ENCODE data around the gene CYP2C18.
"Not testable (repeated sequence)": the region's sequence is repeated elsewhere in the genome, so short reads cannot be mapped to it uniquely, and the experiment has no call there.

Gene CYP2C18

GRCh38 chr10:94673614-94674321, 9.8 kb upstream of the CYP2C18 start:
- Histone ChIP-seq H3K4me2 (ENCODE audit: low read length) (no peak overlapping the region), H2AFZ (no peak overlapping the region), H3K36me3 (ENCODE audit: control insufficient read depth, insufficient read depth, low read length) (no peaks in the 10 kb centered on the region), H3K9ac (no peak overlapping the region), H3K27me3 (ENCODE audit: control insufficient read depth, insufficient read depth, low read length) (no peaks in the 10 kb centered on the region), H3K4me3 (ENCODE audit: low read depth, low read length) (no peak overlapping the region), H3K79me2 (no peaks in the 10 kb centered on the region), H3K4me1 (no peaks in the 10 kb centered on the region), H3K27ac (no peak overlapping the region), H3K9me3 (ENCODE audit: control insufficient read depth, low read length) (no peaks in the 10 kb centered on the region)
- TF ChIP-seq CTCF (IDR thresholded peaks at IDR 0.05): no peak

- H3K4me3 ChIP-seq (ENCODE audit: low read depth, low read length): no peak overlapping the region
- TF ChIP-seq CTCF (IDR thresholded peaks at IDR 0.05): no peak
- no peaks in the 10 kb centered on the region for H3K4me1 ChIP-seq
- no peak overlapping the region for H3K9ac ChIP-seq
- no peaks in the 10 kb centered on the region for H3K36me3 ChIP-seq (ENCODE audit: control insufficient read depth, insufficient read depth, low read length)
- H3K27me3 ChIP-seq (ENCODE audit: control insufficient read depth, insufficient read depth, low read length): no peaks in the 10 kb centered on the region
- H3K9me3 ChIP-seq (ENCODE audit: control insufficient read depth, low read length): no peaks in the 10 kb centered on the region
- no peak overlapping the region for H3K27ac ChIP-seq
- no peaks in the 10 kb centered on the region for H3K79me2 ChIP-seq
- no peak overlapping the region for H2AFZ ChIP-seq
- no peak overlapping the region for H3K4me2 ChIP-seq (ENCODE audit: low read length)
Measured at GRCh38 chr10:94676496-94676895, 7.0 kb upstream of the CYP2C18 start.

- Histone ChIP-seq H3K27ac (no peak overlapping the region), H3K4me3 (ENCODE audit: low read depth, low read length) (no peak overlapping the region), H3K4me2 (ENCODE audit: low read length) (no peak overlapping the region), H3K9ac (no peak overlapping the region), H2AFZ (no peak overlapping the region), H3K79me2 (no peaks in the 10 kb centered on the region), H3K9me3 (ENCODE audit: control insufficient read depth, low read length) (no peaks in the 10 kb centered on the region), H3K36me3 (ENCODE audit: control insufficient read depth, insufficient read depth, low read length) (no peaks in the 10 kb centered on the region), H3K4me1 (no peaks in the 10 kb centered on the region), H3K27me3 (ENCODE audit: control insufficient read depth, insufficient read depth, low read length) (no peaks in the 10 kb centered on the region)
- no peak for TF ChIP-seq CTCF (IDR thresholded peaks at IDR 0.05)
Measured at GRCh38 chr10:94677691-94678090, 5.8 kb upstream of the CYP2C18 start.

GRCh38 chr10:94678475-94678874, 5.1 kb upstream of the CYP2C18 start:
- Histone ChIP-seq H2AFZ (no peak overlapping the region), H3K4me2 (ENCODE audit: low read length) (no peak overlapping the region), H3K9me3 (ENCODE audit: control insufficient read depth, low read length) (no peaks in the 10 kb centered on the region), H3K79me2 (no peaks in the 10 kb centered on the region), H3K27ac (no peak overlapping the region), H3K36me3 (ENCODE audit: control insufficient read depth, insufficient read depth, low read length) (no peaks in the 10 kb centered on the region), H3K4me3 (ENCODE audit: low read depth, low read length) (no peak overlapping the region), H3K9ac (no peak overlapping the region), H3K27me3 (ENCODE audit: control insufficient read depth, insufficient read depth, low read length) (no peaks in the 10 kb centered on the region), H3K4me1 (no peaks in the 10 kb centered on the region)
- TF ChIP-seq CTCF (IDR thresholded peaks at IDR 0.05): no peak

GRCh38 chr10:94680544-94680943, 3.0 kb upstream of the CYP2C18 start:
- H3K36me3 ChIP-seq (ENCODE audit: control insufficient read depth, insufficient read depth, low read length): no peaks in the 10 kb centered on the region
- no peak overlapping the region for H2AFZ ChIP-seq
- no peaks in the 10 kb centered on the region for H3K27me3 ChIP-seq (ENCODE audit: control insufficient read depth, insufficient read depth, low read length)
- H3K9me3 ChIP-seq (ENCODE audit: control insufficient read depth, low read length): no peaks in the 10 kb centered on the region
- no peak overlapping the region for H3K4me3 ChIP-seq (ENCODE audit: low read depth, low read length)
- no peak overlapping the region for H3K9ac ChIP-seq
- H3K79me2 ChIP-seq: no peaks in the 10 kb centered on the region
- H3K27ac ChIP-seq: no peak overlapping the region
- H3K4me2 ChIP-seq (ENCODE audit: low read length): no peak overlapping the region
- no peaks in the 10 kb centered on the region for H3K4me1 ChIP-seq
- TF ChIP-seq CTCF (IDR thresholded peaks at IDR 0.05): no peak

GRCh38 chr10:94682636-94683035, 893 bp upstream of the CYP2C18 start:
- not testable (repeated sequence) for H3K4me1 ChIP-seq; H3K27me3 ChIP-seq (ENCODE audit: control insufficient read depth, insufficient read depth, low read length); H3K9me3 ChIP-seq (ENCODE audit: control insufficient read depth, low read length); H3K4me2 ChIP-seq (ENCODE audit: low read length); H3K36me3 ChIP-seq (ENCODE audit: control insufficient read depth, insufficient read depth, low read length); H3K79me2 ChIP-seq; H3K27ac ChIP-seq; H3K4me3 ChIP-seq (ENCODE audit: low read depth, low read length); H3K9ac ChIP-seq; H2AFZ ChIP-seq

Data from parathyroid adenoma (tissue), 2 donors.